ENCODE results near the gene FXYD4. TPM values are rescaled to one million over a fixed set of nuclear protein-coding genes. Genes with fewer than 3 reads are reported as not detected.
"Not testable (repeated sequence)": the region's sequence is repeated elsewhere in the genome, so short reads cannot be mapped to it uniquely, and the experiment has no call there.

Gene FXYD4
- total RNA-seq = not detected

- Mint-ChIP-seq H3K27ac (no peak within 1 kb of the TSS), H3K9me3 (no peaks in the 10 kb centered on the region), H3K4me1 (peaks cover 8% of the 10 kb centered on the region), H3K27me3 (no peaks in the 10 kb centered on the region), H3K36me3 (ENCODE audit: low read depth) (no peaks in the 10 kb centered on the region), H3K4me3 (no peak within 1 kb of the TSS)
- no peak for ATAC-seq (replicated peaks)
Measured at GRCh38 chr10:43371418-43371817, at the start of gene FXYD4. Gene FXYD4 (plus strand): TSS chr10:43371636. CDS start chr10:43373747, 2,111 bp downstream.

- Mint-ChIP-seq H3K9me3 (no peaks in the 10 kb centered on the region), H3K36me3 (ENCODE audit: low read depth) (no peaks in the 10 kb centered on the region), H3K4me3 (peak overlapping the region; percentile 56), H3K4me1 (peaks cover 5% of the 10 kb centered on the region), H3K27me3 (no peaks in the 10 kb centered on the region), H3K27ac (peak overlapping the region; percentile 67)
- no peak for ATAC-seq (replicated peaks)
Measured at GRCh38 chr10:43322331-43322730, 49.1 kb upstream of the FXYD4 start.

- H3K27me3 Mint-ChIP-seq = no peaks in the 10 kb centered on the region
- H3K4me3 Mint-ChIP-seq = peak overlapping the region; percentile 56
- peak overlapping the region; percentile 67 for H3K27ac Mint-ChIP-seq
- H3K9me3 Mint-ChIP-seq = no peaks in the 10 kb centered on the region
- peaks cover 5% of the 10 kb centered on the region for H3K4me1 Mint-ChIP-seq
- ATAC-seq (replicated peaks) = peak; percentile 100
- no peaks in the 10 kb centered on the region for H3K36me3 Mint-ChIP-seq (ENCODE audit: low read depth)
Measured at GRCh38 chr10:43322769-43323168, 48.7 kb upstream of the FXYD4 start.

GRCh38 chr10:43323245-43323644 lies 48.2 kb upstream of the FXYD4 start:
- ATAC-seq (replicated peaks) = no peak
- Mint-ChIP-seq H3K27ac (peak overlapping the region; percentile 67), H3K4me3 (peak overlapping the region; percentile 56), H3K9me3 (no peaks in the 10 kb centered on the region), H3K27me3 (no peaks in the 10 kb centered on the region), H3K4me1 (peaks cover 5% of the 10 kb centered on the region), H3K36me3 (ENCODE audit: low read depth) (no peaks in the 10 kb centered on the region)

GRCh38 chr10:43324876-43325275 lies 46.6 kb upstream of the FXYD4 start:
- no peak overlapping the region for H3K4me3 Mint-ChIP-seq
- H3K36me3 Mint-ChIP-seq (ENCODE audit: low read depth) = no peaks in the 10 kb centered on the region
- H3K4me1 Mint-ChIP-seq = peaks cover 5% of the 10 kb centered on the region
- ATAC-seq (replicated peaks) = no peak
- no peaks in the 10 kb centered on the region for H3K9me3 Mint-ChIP-seq
- no peak overlapping the region for H3K27ac Mint-ChIP-seq
- no peaks in the 10 kb centered on the region for H3K27me3 Mint-ChIP-seq

GRCh38 chr10:43327171-43327570 lies 44.3 kb upstream of the FXYD4 start:
- H3K4me1 Mint-ChIP-seq = peaks cover 12% of the 10 kb centered on the region
- no peak for ATAC-seq (replicated peaks)
- H3K27ac Mint-ChIP-seq = no peak overlapping the region
- no peaks in the 10 kb centered on the region for H3K36me3 Mint-ChIP-seq (ENCODE audit: low read depth)
- H3K9me3 Mint-ChIP-seq = no peaks in the 10 kb centered on the region
- H3K4me3 Mint-ChIP-seq = no peak overlapping the region
- H3K27me3 Mint-ChIP-seq = no peaks in the 10 kb centered on the region

- no peaks in the 10 kb centered on the region for H3K9me3 Mint-ChIP-seq
- H3K36me3 Mint-ChIP-seq (ENCODE audit: low read depth) = no peaks in the 10 kb centered on the region
- no peak overlapping the region for H3K4me3 Mint-ChIP-seq
- no peak for ATAC-seq (replicated peaks)
- no peak overlapping the region for H3K27ac Mint-ChIP-seq
- H3K4me1 Mint-ChIP-seq = peaks cover 15% of the 10 kb centered on the region
- no peaks in the 10 kb centered on the region for H3K27me3 Mint-ChIP-seq
Measured at GRCh38 chr10:43327986-43328385, 43.5 kb upstream of the FXYD4 start.

- not testable (repeated sequence) for H3K27me3 Mint-ChIP-seq; H3K36me3 Mint-ChIP-seq (ENCODE audit: low read depth); H3K27ac Mint-ChIP-seq; H3K9me3 Mint-ChIP-seq; ATAC-seq (replicated peaks); H3K4me3 Mint-ChIP-seq
- peaks cover 20% of the 10 kb centered on the region for H3K4me1 Mint-ChIP-seq
Measured at GRCh38 chr10:43328810-43329209, 42.6 kb upstream of the FXYD4 start.

GRCh38 chr10:43329246-43329885 lies 42.1 kb upstream of the FXYD4 start:
- not testable (repeated sequence) for H3K4me3 Mint-ChIP-seq; H3K27me3 Mint-ChIP-seq; H3K36me3 Mint-ChIP-seq (ENCODE audit: low read depth); H3K27ac Mint-ChIP-seq; H3K9me3 Mint-ChIP-seq; ATAC-seq (replicated peaks)
- H3K4me1 Mint-ChIP-seq = peaks cover 22% of the 10 kb centered on the region

GRCh38 chr10:43330049-43330823 lies 41.2 kb upstream of the FXYD4 start:
- ATAC-seq (replicated peaks); H3K27me3 Mint-ChIP-seq; H3K36me3 Mint-ChIP-seq (ENCODE audit: low read depth): not testable (repeated sequence)

GRCh38 chr10:43330824-43331127 lies 40.7 kb upstream of the FXYD4 start:
- not testable (repeated sequence) for H3K36me3 Mint-ChIP-seq (ENCODE audit: low read depth); H3K27ac Mint-ChIP-seq; ATAC-seq (replicated peaks); H3K4me3 Mint-ChIP-seq; H3K9me3 Mint-ChIP-seq; H3K27me3 Mint-ChIP-seq
- peaks cover 22% of the 10 kb centered on the region for H3K4me1 Mint-ChIP-seq

More at GRCh38 chr10:43330049-43330823, 41.2 kb upstream of the FXYD4 start:
- not testable (repeated sequence) for H3K9me3 Mint-ChIP-seq, H3K27ac Mint-ChIP-seq, H3K4me3 Mint-ChIP-seq
- H3K4me1 Mint-ChIP-seq = peaks cover 22% of the 10 kb centered on the region

GRCh38 chr10:43333653-43334052 lies 37.8 kb upstream of the FXYD4 start:
- H3K4me1 Mint-ChIP-seq = peaks cover 28% of the 10 kb centered on the region
- H3K36me3 Mint-ChIP-seq (ENCODE audit: low read depth) = no peaks in the 10 kb centered on the region
- H3K27me3 Mint-ChIP-seq = no peaks in the 10 kb centered on the region
- H3K4me3 Mint-ChIP-seq = peak overlapping the region; percentile 23
- peak overlapping the region; percentile 65 for H3K27ac Mint-ChIP-seq
- no peaks in the 10 kb centered on the region for H3K9me3 Mint-ChIP-seq
- peak; percentile 66 for ATAC-seq (replicated peaks)

GRCh38 chr10:43336061-43336460 lies 35.4 kb upstream of the FXYD4 start:
- Mint-ChIP-seq H3K4me1 (peaks cover 39% of the 10 kb centered on the region), H3K27ac (no peak overlapping the region), H3K9me3 (no peaks in the 10 kb centered on the region), H3K27me3 (peaks cover 3% of the 10 kb centered on the region), H3K36me3 (ENCODE audit: low read depth) (no peaks in the 10 kb centered on the region), H3K4me3 (no peak overlapping the region)
- no peak for ATAC-seq (replicated peaks)

GRCh38 chr10:43336641-43337318 lies 34.7 kb upstream of the FXYD4 start:
- H3K4me3 Mint-ChIP-seq = no peak overlapping the region
- H3K9me3 Mint-ChIP-seq = no peaks in the 10 kb centered on the region
- no peak for ATAC-seq (replicated peaks)
- H3K36me3 Mint-ChIP-seq (ENCODE audit: low read depth) = no peaks in the 10 kb centered on the region
- H3K4me1 Mint-ChIP-seq = peaks cover 36% of the 10 kb centered on the region
- H3K27me3 Mint-ChIP-seq = peaks cover 3% of the 10 kb centered on the region
- no peak overlapping the region for H3K27ac Mint-ChIP-seq

- not testable (repeated sequence) for H3K4me3 Mint-ChIP-seq, H3K9me3 Mint-ChIP-seq
Measured at GRCh38 chr10:43337536-43337935, 33.9 kb upstream of the FXYD4 start.

More at GRCh38 chr10:43337536-43337935, 33.9 kb upstream of the FXYD4 start:
- not testable (repeated sequence) for H3K27ac Mint-ChIP-seq; ATAC-seq (replicated peaks); H3K27me3 Mint-ChIP-seq; H3K36me3 Mint-ChIP-seq (ENCODE audit: low read depth)
- H3K4me1 Mint-ChIP-seq = peaks cover 29% of the 10 kb centered on the region
